HG03060 (cell line): ENCODE measurements around the gene TMEM33.

Source experiments
- ATAC-seq: cut with Tn5 transposase; IDR thresholded peaks from one replicate; pipeline ENCODE4 v1.9.1; 2021; ENCODE audit warnings: low read depth, moderate number of reproducible peaks; ENCODE audit not compliant: unreplicated experiment

Gene TMEM33

DNA sequence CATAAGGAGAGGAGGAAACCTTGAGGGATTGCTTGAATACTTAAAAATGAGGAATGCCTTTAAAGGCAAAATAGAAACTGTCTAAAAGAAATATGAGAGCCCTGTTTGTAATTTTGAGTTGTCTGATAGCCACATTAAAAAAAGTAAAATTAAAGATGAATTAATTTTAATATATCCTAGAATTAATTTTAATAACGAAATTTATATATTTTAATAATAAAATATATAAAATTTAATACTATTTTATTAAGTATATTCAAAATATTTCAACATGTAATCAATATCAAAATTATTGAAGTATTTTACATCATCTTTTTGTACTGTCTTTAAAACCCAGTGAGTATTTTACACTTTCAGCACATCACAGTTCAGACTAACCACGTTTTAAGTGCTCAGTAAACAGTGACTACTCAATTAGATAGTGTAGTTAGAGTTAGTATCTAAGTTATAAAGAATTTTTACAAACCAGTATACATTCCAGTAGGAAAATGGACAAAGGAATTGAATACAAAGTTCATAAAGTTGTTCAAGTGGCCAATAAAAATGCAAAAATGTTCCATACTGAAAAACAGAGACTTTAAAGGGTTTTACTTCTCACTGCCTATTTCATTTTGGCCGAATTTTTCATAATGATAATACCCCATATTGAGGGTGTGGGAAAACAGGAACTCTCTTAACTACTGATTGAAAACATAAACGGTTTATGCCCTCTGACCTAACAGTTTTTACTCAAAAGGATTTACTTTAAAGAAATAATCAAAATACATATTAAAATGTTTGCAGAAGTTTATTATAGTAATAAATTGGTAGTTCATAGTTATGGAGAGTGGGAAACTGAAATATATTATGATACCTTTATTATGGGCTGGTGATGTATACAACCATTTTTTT, 58.0 kb downstream of the TMEM33 start:
- ATAC-seq = no peak

GRCh38 chr4:41994461-41994985, 59.3 kb downstream of the TMEM33 start:
- no peak for ATAC-seq

DNA sequence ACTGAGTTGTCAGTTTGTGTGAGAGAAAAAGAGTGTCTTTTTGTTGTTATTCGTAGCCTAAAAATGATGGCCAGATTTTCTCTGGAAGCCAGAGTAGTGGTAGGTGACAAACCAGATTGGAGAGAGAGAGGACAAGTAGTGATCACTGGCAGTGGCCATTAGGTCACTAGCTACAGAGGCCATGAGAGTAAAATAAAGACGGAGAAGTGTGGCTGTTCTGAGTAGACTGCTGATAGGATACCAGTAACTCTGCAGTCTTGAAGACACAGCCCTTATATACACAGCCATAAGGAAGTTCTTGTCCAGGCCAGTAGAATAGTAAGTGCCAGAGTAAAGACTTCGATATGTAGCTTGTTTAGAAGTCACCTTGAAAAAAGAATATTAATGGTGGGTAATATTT, 62.8 kb downstream of the TMEM33 start:
- no peak for ATAC-seq

DNA sequence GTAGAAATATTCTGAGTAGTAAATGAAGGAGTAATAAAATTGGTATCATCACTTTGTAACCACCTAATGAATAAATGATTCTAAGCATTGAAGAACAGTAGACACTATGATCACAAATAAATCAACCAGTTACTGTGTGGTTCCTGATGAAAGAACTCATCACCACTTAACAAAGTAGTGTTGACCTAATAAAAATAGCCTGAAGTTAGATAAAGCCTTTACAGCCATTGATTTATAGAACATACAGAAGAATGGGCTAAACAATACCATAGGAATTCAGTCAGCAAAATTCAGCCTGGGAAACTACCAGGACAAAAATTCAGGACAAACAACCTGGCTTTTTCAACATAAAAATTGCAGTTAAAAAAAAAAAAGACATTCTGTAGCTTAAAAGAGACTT, 64.1 kb downstream of the TMEM33 start:
- no peak for ATAC-seq

DNA sequence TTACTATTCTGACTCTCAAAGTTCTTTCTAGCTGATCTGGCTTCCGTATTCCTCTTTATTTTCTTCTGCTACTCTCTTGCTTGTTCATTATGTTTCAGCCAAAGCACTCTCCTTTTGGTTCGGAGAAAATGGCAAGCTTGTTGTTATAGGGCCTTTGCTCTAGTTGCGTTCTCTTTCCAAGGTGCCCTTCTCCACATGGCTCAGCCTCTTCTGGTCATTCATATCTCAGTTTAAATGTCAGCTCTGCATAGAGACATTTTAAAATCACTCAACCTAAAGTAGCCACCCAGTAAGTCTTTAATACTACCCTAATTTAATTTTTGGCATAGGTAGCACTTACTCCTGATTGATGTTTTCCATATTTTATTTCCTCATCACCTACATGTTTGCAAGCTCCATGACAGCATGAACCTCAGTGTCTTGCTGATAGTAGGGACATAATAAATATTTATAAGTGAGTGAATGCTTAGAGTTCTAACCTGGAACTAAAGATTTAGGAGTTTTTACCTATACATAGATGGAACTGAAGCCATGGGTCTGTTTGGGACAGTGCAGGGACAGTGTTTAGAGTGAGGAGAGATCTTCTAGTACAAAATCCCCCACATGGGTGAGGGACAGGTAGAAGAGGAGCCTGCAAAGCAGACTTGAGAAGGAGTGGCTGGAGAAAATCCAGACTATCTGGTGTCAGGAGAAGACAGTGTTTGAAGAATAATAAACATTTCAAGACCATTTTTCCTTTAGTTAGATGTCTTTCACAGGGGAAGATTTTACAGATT, 73.0 kb downstream of the TMEM33 start:
- ATAC-seq = no peak
